Measurements from ENCODE around the gene PEF1. TPM values are rescaled to one million over a fixed set of nuclear protein-coding genes. Genes with fewer than 3 reads are reported as not detected.

The PEF1 gene
- total and polyA plus RNA-seq, 2 of the 8 experiments (the other 6 are each of a cell fraction or from before 2014, with no cell fraction given) = 35.2 to 69.2 TPM

DNA sequence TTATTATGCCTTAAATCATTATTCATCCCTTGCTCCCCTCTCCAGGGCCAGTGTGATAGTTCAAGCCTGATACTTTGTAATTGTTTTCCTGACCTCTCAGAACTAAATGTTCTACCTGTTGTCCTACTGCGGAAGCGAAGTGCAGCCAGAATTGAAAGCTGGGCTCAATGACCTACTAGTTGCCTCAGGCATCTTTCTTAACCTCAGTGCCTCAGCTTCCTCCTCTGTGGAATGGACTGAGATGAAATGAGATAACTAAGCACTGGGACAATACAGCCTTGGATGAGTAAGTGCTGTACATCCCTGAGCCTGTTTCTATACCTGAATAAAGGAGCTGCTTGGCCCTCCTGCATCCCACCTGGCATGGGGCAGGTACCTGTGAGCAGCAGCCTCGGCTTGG, 32.7 kb upstream of the PEF1 start:
- Histone ChIP-seq H3K9ac (replicated peaks in 1 of 4; ENCODE audit: extremely low read depth in 1 of 4, low read depth in 3 of 4, low read length in 3 of 4) (no peak overlapping the region), H2BK12ac (ENCODE audit: low read depth, low read length) (no peak overlapping the region), H3K14ac (ENCODE audit: insufficient read length) (no peak overlapping the region), H2BK20ac (ENCODE audit: low read length) (no peak overlapping the region), H2AK5ac (ENCODE audit: low read depth, low read length) (no peak overlapping the region), H3K23me2 (ENCODE audit: low read depth, low read length) (no peaks in the 10 kb centered on the region), H2BK15ac (ENCODE audit: low read length) (no peak overlapping the region), H3K4ac (replicated peaks; ENCODE audit: insufficient read length, low read depth, low read length) (no peak overlapping the region), H3K27me3 (replicated peaks in 1 of 4; ENCODE audit: control insufficient read depth in 3 of 4, extremely low read depth in 1 of 4, insufficient read depth in 3 of 4, low read length in 3 of 4) (no peaks in the 10 kb centered on the region), H4K8ac (ENCODE audit: extremely low read depth, insufficient read depth, low read length) (no peak overlapping the region), H3K79me1 (ENCODE audit: low read depth, low read length) (no peaks in the 10 kb centered on the region), H3K23ac (ENCODE audit: insufficient read length) (no peak overlapping the region), H4K91ac (replicated peaks; ENCODE audit: insufficient read length, low read length) (no peak overlapping the region), H3K18ac (ENCODE audit: extremely low read depth, low read length) (no peak overlapping the region), H3K9me3 (ENCODE audit: insufficient read depth in 2 of 2, low read depth in 1 of 2, low read length in 1 of 2) (no peaks in the 10 kb centered on the region), H2AFZ (ENCODE audit: low read length) (no peak overlapping the region), H4K20me1 (replicated peaks in 1 of 2; ENCODE audit: control insufficient read depth in 1 of 2, insufficient read depth in 2 of 2, low read length in 2 of 2) (peaks cover 0 to 1% of the 10 kb centered on the region in 2 experiments), H3K36me3 (ENCODE audit: control insufficient read depth in 2 of 4, insufficient read depth in 4 of 4, low read length in 3 of 4) (no peaks in the 10 kb centered on the region), H2BK5ac (ENCODE audit: low read depth, low read length) (no peak overlapping the region), H3K4me3 (ENCODE audit: extremely low read depth in 1 of 4, insufficient read depth in 2 of 4, low read depth in 3 of 4, low read length in 4 of 4) (no peak overlapping the region), H3K79me2 (ENCODE audit: control insufficient read depth in 1 of 2, insufficient read depth in 2 of 2, low read length in 2 of 2) (no peaks in the 10 kb centered on the region), H3K56ac (replicated peaks; ENCODE audit: insufficient read length, low read depth, low read length) (no peak overlapping the region), H3K27ac (ENCODE audit: low read depth, low read length) (no peak overlapping the region), H2BK120ac (replicated peaks; ENCODE audit: low read depth, low read length) (no peak overlapping the region), H4K5ac (ENCODE audit: insufficient read length, low read depth, low read length) (no peak overlapping the region), H3K4me1 (replicated peaks in 1 of 4; ENCODE audit: control insufficient read depth in 3 of 4, insufficient read depth in 4 of 4, low read length in 3 of 4) (no peaks in the 10 kb centered on the region), H3K4me2 (ENCODE audit: insufficient read depth in 1 of 2, low read depth in 2 of 2, low read length in 2 of 2) (no peak overlapping the region)
- POLR2A ChIA-PET (ENCODE audit: partially characterized antibody) = interaction anchor here (2.0 kb wide), 1 partner anchor 13 kb away, joined by 6 read pairs; no protein-coding TSS in a partner anchor
- DNase-seq (ENCODE audit: low read depth in 1 of 2, low spot score in 2 of 2) (no peak), FAIRE-seq (no peak)
- CTCF ChIA-PET (ENCODE audit: partially characterized antibody) = interaction anchor here (0.9 to 24.1 kb wide), 11 partner anchors 8 to 170 kb away, joined by 3 to 370 read pairs (median 5); no protein-coding TSS in a partner anchor
- WGBS, 2 experiments (ENCODE audit: extremely low coverage in 1 of 2, insufficient coverage in 1 of 2, insufficient read length in 1 of 2, insufficient replicate concordance in 2 of 2, low coverage in 1 of 2, low lambda C conversion rate in 2 of 2, missing lambda C conversion rate in 1 of 2) = 50% methylated on average over 3 of the region's 3 CpGs; no CpG with 5 or more reads in 1 of the 2 experiments
- TF ChIP-seq GABPA (IDR thresholded peaks at IDR 0.05; ENCODE audit: borderline replicate concordance, insufficient read depth, low read length) (no peak), HDAC2 (IDR thresholded peaks at IDR 0.05; ENCODE audit: borderline replicate concordance in 1 of 2, low read depth in 2 of 2, low read length in 2 of 2) (no peak), TBP (IDR thresholded peaks at IDR 0.05; ENCODE audit: low read depth, low read length) (no peak), KDM5A (IDR thresholded peaks at IDR 0.05; ENCODE audit: low read length) (no peak), PHF8 (conservative IDR thresholded peaks at IDR 0.05; ENCODE audit: low read depth, low read length) (no peak), SP4 (IDR thresholded peaks at IDR 0.05; ENCODE audit: low read length) (no peak), CEBPB (IDR thresholded peaks at IDR 0.05; ENCODE audit: low read depth, low read length) (no peak), CTCF (IDR thresholded peaks at IDR 0.05; ENCODE audit: control extremely low read depth in 1 of 3, insufficient read depth in 1 of 3, low read depth in 1 of 3, low read length in 3 of 3) (no peak), KDM4A (IDR thresholded peaks at IDR 0.05; ENCODE audit: low read depth, low read length, severe bottlenecking) (no peak), JUN (IDR thresholded peaks at IDR 0.05; ENCODE audit: low read depth, low read length) (no peak), RXRA (IDR thresholded peaks at IDR 0.05; ENCODE audit: insufficient read depth, low read depth, low read length) (no peak), ASH2L (IDR thresholded peaks at IDR 0.05; ENCODE audit: low read length) (no peak)
